Type B pancreatic cell (in vitro differentiated cells): Measurements from ENCODE around the gene GBA3. TPM values are rescaled to one million over a fixed set of nuclear protein-coding genes. Genes with fewer than 3 reads are reported as not detected.

ENCODE experiments used
- DNase-seq: peaks from one replicate; pipeline ENCODE4 v3.0.0; 2021; ENCODE audit warnings: mixed read lengths; ENCODE audit not compliant: unreplicated experiment; ENCODE audit errors: extremely low spot score
- H3K27ac Mint-ChIP-seq: 2 replicates; pipeline ENCODE4 v1.8.0; 2021; ENCODE audit warnings: mild to moderate bottlenecking, mixed read lengths
- H3K27me3 Mint-ChIP-seq: 2 replicates; pipeline ENCODE4 v1.8.0; 2021; ENCODE audit warnings: mixed read lengths
- H3K36me3 Mint-ChIP-seq: 2 replicates; pipeline ENCODE4 v1.8.0; 2021; ENCODE audit warnings: mixed read lengths
- H3K4me1 Mint-ChIP-seq: one replicate; pipeline ENCODE4 v1.8.0; 2021; ENCODE audit warnings: mixed read lengths; ENCODE audit not compliant: unreplicated experiment
- H3K4me3 Mint-ChIP-seq: 2 replicates; pipeline ENCODE4 v1.8.0; 2021; ENCODE audit warnings: mild to moderate bottlenecking, mixed read lengths
- H3K9me3 Mint-ChIP-seq: 2 replicates; pipeline ENCODE4 v1.8.0; 2021; ENCODE audit warnings: mixed read lengths
- CTCF ChIP-seq: fragments of 200-600 bp; sonication (generic); conservative IDR thresholded peaks from 2 replicates; pipeline ENCODE4 v1.5.0; 2021; ENCODE audit warnings: antibody characterized with exemption, mild to moderate bottlenecking
- total RNA-seq: library from RNA; stranded (reverse); gene quantifications from 2 replicates; pipeline ENCODE4 v1.2.1, GENCODE V29; 2021; ENCODE audit warnings: low replicate concordance

The GBA3 gene
- total RNA-seq, 1 donor from 2014 or later, result 1.4 TPM

GRCh38 chr4:22842360-22843018 is 149.8 kb downstream of the GBA3 start:
- Mint-ChIP-seq H3K4me3 (no peak overlapping the region), H3K4me1 (no peaks in the 10 kb centered on the region), H3K36me3 (no peaks in the 10 kb centered on the region), H3K27ac (no peak overlapping the region), H3K27me3 (no peaks in the 10 kb centered on the region), H3K9me3 (no peaks in the 10 kb centered on the region)
- TF ChIP-seq CTCF, result no peak
- DNase-seq, result no peak

- Mint-ChIP-seq H3K27me3 (peaks cover 4% of the 10 kb centered on the region), H3K4me3 (no peak overlapping the region), H3K27ac (no peak overlapping the region), H3K9me3 (no peaks in the 10 kb centered on the region), H3K4me1 (no peaks in the 10 kb centered on the region), H3K36me3 (no peaks in the 10 kb centered on the region)
- no peak for DNase-seq
- no peak for TF ChIP-seq CTCF
Measured at GRCh38 chr4:22848332-22848731, 155.6 kb downstream of the GBA3 start.

GRCh38 chr4:22850055-22850454 is 157.3 kb downstream of the GBA3 start:
- no peak for DNase-seq

GRCh38 chr4:22850630-22851029 is 157.9 kb downstream of the GBA3 start:
- TF ChIP-seq CTCF, result no peak

More at GRCh38 chr4:22850055-22850454, 157.3 kb downstream of the GBA3 start:
- TF ChIP-seq CTCF, result no peak
- H3K4me1 Mint-ChIP-seq, result no peaks in the 10 kb centered on the region
- H3K4me3 Mint-ChIP-seq, result no peak overlapping the region
- peaks cover 12% of the 10 kb centered on the region for H3K27me3 Mint-ChIP-seq
- no peaks in the 10 kb centered on the region for H3K36me3 Mint-ChIP-seq
- no peak overlapping the region for H3K27ac Mint-ChIP-seq
- H3K9me3 Mint-ChIP-seq, result no peaks in the 10 kb centered on the region

GRCh38 chr4:22857411-22857810 is 164.7 kb downstream of the GBA3 start:
- TF ChIP-seq CTCF, result no peak
- no peak for DNase-seq
- peaks cover 17% of the 10 kb centered on the region for H3K27me3 Mint-ChIP-seq
- no peaks in the 10 kb centered on the region for H3K4me1 Mint-ChIP-seq
- H3K27ac Mint-ChIP-seq, result no peak overlapping the region
- no peaks in the 10 kb centered on the region for H3K36me3 Mint-ChIP-seq
- H3K4me3 Mint-ChIP-seq, result no peak overlapping the region
- no peaks in the 10 kb centered on the region for H3K9me3 Mint-ChIP-seq

More at GRCh38 chr4:22850630-22851029, 157.9 kb downstream of the GBA3 start:
- DNase-seq, result no peak
- H3K9me3 Mint-ChIP-seq, result no peaks in the 10 kb centered on the region
- no peak overlapping the region for H3K4me3 Mint-ChIP-seq
- peaks cover 14% of the 10 kb centered on the region for H3K27me3 Mint-ChIP-seq
- H3K27ac Mint-ChIP-seq, result no peak overlapping the region
- H3K4me1 Mint-ChIP-seq, result no peaks in the 10 kb centered on the region
- H3K36me3 Mint-ChIP-seq, result no peaks in the 10 kb centered on the region

GRCh38 chr4:22859318-22859717 is 166.6 kb downstream of the GBA3 start:
- Mint-ChIP-seq H3K4me3 (no peak overlapping the region), H3K4me1 (no peaks in the 10 kb centered on the region), H3K9me3 (no peaks in the 10 kb centered on the region), H3K27me3 (peaks cover 10% of the 10 kb centered on the region), H3K36me3 (no peaks in the 10 kb centered on the region), H3K27ac (no peak overlapping the region)
- no peak for DNase-seq
- no peak for TF ChIP-seq CTCF
